Raji (cell line): ENCODE measurements around the gene RASGRP2.

ENCODE experiments used
- POLR2A ChIP-seq: IDR thresholded peaks from 2 replicates; pipeline ENCODE4 v1.6.1; 2011; ENCODE audit warnings: low read depth, low read length, control low read depth; ENCODE audit not compliant: insufficient read depth

RASGRP2 gene

DNA sequence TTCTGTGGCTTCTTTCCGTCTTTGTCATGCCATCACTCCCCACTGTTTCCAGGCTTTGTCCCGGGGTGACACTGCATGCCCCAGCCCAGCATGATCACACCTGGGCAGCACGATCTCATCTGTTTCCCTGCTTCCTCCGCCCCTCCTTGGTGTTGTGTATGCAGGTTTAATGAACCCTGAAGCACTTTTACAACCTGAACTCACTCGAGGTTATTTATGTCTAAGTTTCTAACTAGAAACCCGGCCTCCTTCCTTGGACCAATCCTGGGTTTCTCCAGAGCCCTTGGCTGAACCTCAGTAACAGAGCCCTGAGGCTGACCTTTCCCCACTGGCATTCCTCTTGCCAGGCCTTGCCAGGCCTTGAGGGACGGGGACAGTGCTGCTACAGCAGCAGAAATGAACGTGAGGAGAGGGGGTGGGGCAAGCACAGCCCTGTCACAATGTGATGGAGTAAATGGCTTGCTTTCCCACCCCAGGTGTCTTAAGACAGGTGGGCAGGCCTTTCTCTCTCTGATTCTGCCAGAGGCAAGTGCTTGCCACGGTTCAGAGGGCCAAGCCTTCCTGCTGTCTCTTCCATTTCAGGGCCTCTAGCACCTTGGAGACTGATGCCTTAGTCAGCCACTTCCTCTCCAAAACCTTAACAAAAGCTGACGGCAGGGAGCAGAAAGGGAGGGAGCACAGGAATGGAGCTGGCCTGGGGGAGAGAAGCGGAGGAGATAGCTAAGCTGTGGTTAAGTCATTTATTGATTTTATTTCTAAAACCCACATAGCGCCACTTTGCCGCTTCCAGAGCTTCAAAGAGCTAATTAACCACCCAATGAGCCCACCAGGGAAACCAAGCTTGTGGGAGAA, 19.0 kb upstream of the RASGRP2 start:
- no peak for TF ChIP-seq POLR2A

DNA sequence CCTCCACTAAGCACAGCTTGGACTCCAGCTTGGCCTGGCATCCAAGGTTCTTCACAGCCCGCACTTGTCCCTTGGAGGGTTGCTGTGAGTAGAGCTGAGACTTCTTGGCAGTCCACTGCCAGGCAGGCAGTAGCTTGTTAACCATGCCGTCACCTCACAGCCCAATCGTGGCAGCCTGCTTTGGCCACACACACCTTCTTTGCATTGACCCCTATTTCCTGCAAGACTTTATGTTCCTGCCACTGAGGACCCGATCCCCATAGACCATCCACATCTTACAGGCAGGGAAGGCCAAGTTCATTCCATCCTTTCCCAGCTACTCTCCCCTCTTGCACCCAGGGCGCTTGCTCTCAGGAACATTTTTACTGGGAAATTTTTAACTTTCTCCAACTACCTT, 18.3 kb upstream of the RASGRP2 start:
- TF ChIP-seq POLR2A, result no peak

DNA sequence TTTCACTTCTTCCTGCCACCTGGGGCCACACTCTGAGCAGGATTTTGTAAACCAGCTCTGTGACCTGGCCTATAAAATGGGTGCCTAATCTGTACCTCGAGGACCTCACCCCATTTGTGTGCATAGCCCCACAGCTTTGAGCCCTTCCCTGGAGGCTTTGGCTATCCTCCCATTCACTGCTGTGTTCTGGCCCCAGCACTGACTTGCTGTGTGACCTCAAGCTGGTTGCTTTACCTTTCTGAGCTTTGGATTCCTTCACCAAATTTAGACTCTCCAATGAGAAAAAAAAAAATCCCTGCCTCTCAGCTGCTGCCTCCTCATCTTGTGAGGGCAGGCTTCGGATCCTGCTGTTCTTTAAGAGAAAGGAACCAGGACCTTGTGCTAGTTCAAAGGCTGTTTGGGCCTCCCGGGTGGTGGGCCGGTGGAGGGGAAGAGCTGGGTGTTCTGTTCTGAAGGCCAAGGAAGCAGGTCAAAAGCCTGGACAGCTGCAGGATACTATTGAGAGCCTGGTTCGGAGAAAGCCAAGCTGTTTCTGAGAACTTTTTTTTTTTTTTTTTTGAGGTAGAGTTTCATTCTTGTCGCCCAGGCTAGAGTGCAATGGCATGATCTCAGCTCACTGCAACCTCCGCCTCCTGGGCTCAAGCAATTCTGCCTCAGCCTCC, 16.9 kb upstream of the RASGRP2 start:
- no peak for TF ChIP-seq POLR2A

DNA sequence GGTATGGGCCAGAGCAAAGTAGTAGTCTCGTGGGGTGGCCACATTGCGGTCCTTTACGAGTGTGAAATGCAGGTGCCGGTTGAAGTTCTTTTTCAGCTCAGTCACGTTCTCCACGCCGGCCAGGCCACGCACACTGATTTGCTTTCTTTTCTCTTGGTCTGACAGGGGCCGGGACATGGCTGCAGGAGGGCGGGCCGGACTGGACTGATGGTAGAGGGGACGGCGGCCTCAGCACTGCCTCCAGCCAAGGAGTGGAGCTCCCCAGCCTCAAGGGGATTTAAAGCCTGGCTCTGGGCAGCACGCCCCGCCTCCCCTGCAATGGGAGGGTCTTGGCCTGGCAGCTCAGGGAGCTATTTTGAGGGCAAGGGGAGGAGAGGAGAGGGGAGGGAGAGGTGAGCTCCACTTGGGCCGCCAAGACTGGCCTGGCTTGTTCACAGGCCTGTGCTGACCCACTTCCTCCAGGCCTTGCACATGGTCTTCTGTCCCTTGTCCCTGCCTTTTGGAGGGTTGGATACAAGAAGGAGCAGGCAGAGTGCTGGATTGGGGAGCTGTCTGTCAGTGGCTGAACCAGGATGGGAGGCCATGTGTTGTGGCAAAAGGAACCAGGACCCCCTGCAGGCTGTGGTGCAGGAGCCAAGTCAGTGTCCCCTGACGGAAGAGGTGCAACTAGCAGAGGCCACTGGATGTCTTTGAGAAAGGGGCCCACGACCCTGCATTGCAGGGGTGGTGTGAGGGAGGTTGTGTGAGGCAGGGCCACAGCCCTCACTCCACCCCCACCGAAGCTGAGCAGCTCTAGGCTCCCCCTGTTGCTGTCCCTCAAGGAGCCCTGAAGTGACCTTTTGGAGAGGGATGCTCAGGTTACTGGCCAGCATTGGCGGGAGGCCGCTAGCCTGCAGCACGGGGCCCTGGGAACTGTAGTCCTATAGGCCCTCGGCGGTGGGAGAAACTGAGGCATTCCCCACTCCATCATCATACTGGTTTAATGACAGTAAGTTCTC, 16.1 kb upstream of the RASGRP2 start, which contains the start of gene PYGM:
PYGM (minus strand) TSS at position 253 of the 998 bp plus-strand sequence; CDS start at position 177, 76 bp downstream.
- no peak for TF ChIP-seq POLR2A

DNA sequence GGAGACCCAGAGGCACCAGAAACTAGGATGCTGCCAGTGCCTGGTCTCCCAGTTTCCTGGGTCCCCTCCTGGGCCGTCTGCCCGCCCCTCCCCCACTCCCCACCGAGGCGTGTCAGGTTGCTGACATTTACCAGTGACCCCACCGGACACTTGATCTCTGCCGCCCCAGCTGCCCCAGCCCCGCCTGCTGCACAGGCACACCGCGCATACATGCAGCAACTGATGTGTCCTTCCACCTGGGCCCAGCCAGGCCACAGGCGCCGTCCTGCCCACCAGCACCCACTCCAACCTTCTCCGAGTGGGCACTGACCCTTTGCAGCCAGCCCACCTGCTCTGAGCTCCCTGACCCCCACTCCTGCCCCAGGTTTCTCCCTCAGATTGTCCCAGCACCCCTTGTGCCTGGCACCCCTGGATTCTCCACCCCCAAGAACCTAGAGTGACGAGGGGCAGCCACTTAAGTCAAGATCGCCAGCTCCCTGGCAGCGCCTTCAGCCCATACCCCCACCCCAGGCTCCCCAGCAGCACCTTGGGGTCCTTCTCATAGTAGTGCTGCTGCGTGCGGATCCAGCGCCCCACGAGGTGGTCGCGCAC, 15.3 kb upstream of the RASGRP2 start:
- no peak for TF ChIP-seq POLR2A

DNA sequence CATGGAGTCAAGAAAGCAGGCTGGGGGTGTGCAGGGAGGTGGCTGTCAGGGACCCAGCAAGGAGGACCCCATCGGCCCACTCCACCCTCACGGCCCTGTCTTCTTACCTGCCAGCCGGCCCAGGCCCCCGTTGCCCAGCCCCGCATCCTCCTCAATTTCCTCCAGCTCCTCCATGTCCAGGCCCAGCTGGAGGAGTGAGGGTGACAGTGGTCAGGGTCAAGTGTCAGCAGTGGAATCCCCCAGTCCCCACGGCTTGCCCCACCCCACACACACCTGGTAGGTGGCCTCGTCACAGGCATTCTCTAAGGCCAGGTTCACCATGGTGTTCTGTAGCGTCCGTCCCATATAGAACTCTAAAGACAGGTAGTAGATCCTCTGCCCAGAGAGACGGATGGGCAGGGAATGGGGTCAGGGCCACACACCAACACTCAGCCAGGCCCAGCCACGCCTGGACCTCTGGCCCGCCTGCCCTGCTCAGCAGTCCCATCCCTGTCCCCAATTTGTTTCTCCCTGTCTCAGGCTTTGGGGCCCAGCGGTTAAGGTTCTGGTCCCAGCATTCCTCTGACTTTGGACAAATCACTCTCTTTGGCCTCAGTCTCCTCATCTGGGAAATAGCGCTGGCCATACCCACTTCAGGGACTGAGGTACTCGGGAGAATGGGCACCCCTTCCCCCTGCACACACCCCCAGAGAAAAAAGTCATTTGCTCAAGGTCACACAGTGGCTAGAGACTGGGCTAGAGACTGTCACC, 14.6 kb upstream of the RASGRP2 start:
- TF ChIP-seq POLR2A, result no peak

DNA sequence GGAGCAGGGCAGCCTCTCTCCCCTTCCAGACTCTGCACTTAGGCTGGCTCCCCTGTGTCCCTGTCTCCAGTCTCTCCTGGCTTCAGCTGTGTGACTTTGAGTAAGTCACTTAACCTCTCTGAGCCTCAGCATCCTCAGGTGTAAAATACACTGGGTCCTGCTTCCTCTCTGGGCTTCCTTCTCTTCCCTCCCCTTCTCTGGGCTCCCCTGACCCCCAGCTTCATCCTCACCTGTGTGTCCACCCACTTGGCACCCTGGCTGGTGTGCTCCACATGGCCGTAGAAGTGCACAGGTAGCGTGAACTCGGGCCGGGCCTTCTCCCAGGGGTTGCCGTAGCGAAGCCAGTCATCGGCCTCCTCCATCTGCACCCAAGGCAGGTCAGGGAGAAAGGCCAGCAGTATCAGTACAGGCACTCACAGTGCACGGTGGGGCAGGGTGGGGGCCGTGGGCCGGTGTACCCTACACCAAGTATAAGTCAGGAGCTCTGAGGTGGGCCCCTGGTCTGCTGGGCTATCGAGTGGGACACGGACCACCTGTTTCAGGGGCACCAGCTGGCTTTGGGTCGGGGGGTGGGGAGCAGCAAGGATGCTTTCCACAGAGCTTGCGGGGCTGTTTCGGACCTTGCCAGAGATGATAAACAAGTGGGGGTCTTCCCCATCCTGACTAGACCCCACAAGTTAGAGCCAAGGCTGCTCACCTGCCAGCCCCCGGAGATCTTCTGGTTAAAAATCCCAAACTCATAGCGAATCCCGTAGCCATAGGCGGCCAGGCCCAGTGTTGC, 13.8 kb upstream of the RASGRP2 start:
- no peak for TF ChIP-seq POLR2A

DNA sequence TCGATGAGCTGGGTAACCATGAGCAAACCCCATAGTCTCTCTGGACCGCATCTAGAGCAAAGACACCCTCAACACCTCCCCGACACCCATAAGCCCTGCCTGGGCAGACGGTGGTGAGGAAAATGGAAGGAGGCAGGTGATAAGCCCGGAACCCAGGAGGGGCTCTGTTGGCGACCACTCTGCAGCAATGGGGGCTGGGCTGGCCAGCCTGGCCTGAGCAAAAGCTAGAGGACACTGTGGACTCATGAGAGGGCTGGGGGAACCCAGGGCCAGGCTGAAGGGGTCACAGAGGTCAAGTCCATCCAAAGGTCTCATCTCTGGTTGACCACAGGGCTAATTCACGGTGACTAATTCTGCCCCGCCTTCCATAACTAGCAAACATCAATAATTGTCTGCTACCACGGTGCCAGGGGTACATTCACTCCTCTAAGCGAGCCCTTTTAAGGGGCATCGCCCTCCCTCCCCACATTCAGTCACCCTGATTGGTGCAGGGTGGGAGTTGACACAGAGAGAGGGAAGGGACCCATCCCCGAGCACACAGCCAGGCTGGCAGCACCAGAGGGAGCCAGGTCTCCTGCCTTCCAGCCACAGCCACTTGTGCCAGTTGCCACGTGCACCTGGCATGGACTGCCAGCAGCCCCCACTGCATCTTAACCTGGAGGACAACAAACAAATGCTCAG, 11.9 kb upstream of the RASGRP2 start:
- TF ChIP-seq POLR2A, result no peak

DNA sequence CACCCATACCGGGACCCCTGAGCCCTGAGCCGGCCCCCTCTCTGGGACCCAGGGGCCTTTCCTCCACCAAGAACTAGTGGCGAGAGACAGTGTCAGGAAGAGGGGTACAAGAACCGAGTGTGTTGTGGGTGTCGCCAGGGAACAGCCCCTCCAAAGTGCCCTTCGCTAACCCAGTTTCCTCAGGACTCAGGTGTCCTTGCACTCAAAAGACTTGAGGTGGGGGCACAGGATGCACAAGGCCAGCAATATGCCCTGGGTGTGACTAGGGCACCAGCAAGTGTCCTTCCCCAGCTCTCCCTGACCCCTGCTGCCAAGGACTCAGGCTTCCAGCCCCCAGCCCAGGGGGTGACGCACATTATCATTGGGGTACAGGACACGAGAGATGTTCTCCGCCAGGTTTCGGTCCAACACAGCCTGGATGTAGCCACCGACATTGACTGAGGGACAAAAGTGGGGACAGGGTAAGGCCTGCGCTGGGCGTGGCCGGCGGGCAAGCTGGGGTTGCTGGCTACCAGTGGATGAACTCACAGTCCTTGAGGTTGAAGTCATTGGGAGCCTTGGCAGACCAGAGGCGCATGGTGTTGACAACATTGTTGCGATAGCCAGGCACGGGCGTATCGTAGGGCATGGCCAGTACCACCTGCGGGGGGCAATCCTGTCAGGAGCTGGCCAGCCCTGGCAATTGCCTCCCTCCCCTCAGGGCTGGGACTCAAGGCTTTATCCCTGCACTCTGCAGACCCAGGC, 11.1 kb upstream of the RASGRP2 start:
- no peak for TF ChIP-seq POLR2A

DNA sequence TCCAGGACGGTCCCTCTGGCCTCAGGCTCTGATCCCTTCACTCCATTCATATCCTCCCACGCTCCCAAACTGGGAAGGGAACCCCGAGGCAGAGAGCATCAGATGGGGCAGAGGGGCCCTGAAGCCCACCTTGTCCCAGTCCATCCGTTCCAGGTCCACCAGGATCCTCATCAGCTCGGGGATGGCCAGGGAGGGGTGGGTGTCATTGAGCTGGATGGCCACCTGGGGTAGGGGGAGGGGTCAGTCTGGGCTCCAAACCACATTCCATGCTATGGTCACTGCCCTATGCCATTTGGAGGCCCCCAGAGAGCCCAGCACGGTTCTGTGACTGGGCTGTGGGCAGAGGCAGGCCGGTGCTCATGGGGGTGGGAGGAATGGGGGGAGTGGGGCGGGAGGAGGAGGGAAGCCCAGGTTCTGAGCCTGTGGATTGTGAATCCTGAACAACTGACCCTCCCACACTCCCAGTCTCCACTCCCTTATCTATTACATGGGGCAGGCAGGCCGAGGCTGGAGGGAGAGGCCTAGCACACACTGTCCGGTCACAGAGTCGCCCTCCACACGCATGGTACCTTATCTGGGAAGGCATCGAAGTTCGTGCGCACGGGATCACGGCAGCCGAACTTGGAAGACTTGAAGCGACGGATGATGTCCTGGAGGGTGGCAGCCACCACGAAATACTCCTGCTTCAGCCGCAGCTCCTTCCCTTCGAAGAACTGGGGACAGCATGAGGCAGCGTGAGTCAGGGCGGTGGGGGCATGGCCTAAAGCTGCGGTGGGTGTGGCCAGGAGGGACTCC, 10.4 kb upstream of the RASGRP2 start:
- no peak for TF ChIP-seq POLR2A

DNA sequence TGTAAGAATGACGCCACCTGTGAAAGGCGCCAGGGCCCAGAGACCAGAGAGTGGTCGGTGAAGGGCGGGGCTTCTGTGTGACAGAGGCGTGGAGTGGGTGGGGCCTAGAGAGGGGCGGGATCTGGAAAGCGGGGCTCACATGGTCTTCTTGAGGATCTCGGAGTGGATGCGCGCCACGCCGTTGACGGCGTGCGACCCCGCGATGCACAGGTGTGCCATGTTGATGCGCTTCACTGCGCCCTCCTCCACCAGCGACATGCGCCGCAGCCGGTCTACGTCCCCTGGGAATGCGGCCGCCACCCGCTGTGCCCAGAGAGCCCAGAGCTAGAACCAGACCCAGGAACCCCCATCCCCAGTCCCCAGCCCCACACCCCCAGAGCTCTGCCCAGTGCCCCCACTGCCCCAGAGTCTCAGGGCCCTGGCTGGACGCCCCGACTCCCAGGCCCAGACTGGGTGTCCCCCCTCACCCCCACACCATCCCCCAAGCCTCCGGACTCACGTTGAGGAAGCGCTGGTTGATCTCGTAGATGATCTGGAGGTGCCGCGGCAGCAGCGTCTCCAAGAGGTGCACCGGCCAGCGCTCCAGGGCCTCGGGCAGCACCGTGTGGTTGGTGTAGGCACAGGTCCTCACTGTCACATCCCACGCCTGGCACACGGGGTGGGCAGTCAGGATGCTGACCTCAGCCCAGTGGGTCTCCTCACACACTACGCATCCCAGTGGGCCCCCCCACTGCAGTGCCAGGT, 9.6 kb upstream of the RASGRP2 start:
- no peak for TF ChIP-seq POLR2A
